H1 (cell line): Measurements from ENCODE around the gene ACY1. TPM values are rescaled to one million over a fixed set of nuclear protein-coding genes. Genes with fewer than 3 reads are reported as not detected.

Experiments used
- RAD21 ChIP-seq, 2 experiments: IDR thresholded peaks in 1 of 2; conservative IDR thresholded peaks in 1 of 2; 2 replicates each; pipeline ENCODE4 v1.6.1; 2011; ENCODE audit warnings: low read depth in 2 of 2, low read length in 2 of 2, improper control_type of control experiment in 1 of 2, inconsistent platforms in 1 of 2, mild to moderate bottlenecking in 1 of 2, moderate library complexity in 1 of 2
- SAP30 ChIP-seq: fragments of 300-600 bp; sonication (generic); IDR thresholded peaks from 2 replicates; pipeline ENCODE4 v1.7.1; 2012; ENCODE audit warnings: low read length, moderate library complexity, mild to moderate bottlenecking, inconsistent platforms; ENCODE audit not compliant: insufficient read depth, insufficient replicate concordance
- TEAD4 ChIP-seq: IDR thresholded peaks from 2 replicates; pipeline ENCODE4 v1.6.1; 2012; ENCODE audit warnings: low read depth, low read length, inconsistent platforms, mixed read lengths
- polyA plus RNA-seq, 7 experiments: library from polyadenylated mRNA; depleted of rRNA in 3 of 7; stranded (reverse) in 5 of 7; unstranded in 2 of 7; fragments of >200 nt in 5 of 7; fragments of 200-250 nt in 2 of 7; gene quantifications; 1 replicate in 5 of 7; 2 replicates in 1 of 7; 4 replicates in 1 of 7; pipeline versions ENCODE4 v1.2.1 to v1.2.3, GENCODE V29; 2011 to 2013; ENCODE audit warnings: missing spikeins in 2 of 7, mixed read lengths in 2 of 7
- total RNA-seq: library from RNA; stranded (reverse); fragmentation: NEBNext Ultra II Directional; extraction: Animal tissue kit (Norgen Biotek cat#: 25700); gene quantifications from 2 replicates; pipeline ENCODE4 v1.2.1, GENCODE V29; 2021
- TF ChIP-seq, protein P1 (sequence below): IDR thresholded peaks from 2 replicates; pipeline ENCODE4 v1.6.1; 2012; ENCODE audit warnings: low read length, inconsistent platforms
- TF ChIP-seq, protein P2 (sequence below): IDR thresholded peaks from 2 replicates; pipeline ENCODE4 v1.6.1; 2011; ENCODE audit warnings: low read length, improper control_type of control experiment

Gene ACY1
- total and polyA plus RNA-seq, 2 of the 8 experiments (the other 6 are each of a cell fraction or from before 2014, with no cell fraction given), result 48.3 to 113 TPM

DNA sequence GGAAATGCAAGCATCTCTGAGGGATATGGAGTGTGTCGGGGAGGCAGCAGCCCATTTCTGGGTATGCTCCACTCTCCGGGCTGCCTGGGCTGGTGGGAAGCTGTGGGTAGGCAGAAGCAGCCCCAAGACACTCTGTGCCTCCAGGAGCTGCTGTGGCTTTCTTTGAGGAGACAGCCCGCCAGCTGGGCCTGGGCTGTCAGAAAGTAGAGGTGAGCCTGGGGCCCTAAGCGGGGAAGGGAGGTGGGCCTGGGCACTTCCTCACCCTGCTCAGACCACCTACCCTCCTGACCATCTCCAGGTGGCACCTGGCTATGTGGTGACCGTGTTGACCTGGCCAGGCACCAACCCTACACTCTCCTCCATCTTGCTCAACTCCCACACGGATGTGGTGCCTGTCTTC is 1.7 kb downstream of the ACY1 start (continued):
- TF ChIP-seq, protein P1, sequence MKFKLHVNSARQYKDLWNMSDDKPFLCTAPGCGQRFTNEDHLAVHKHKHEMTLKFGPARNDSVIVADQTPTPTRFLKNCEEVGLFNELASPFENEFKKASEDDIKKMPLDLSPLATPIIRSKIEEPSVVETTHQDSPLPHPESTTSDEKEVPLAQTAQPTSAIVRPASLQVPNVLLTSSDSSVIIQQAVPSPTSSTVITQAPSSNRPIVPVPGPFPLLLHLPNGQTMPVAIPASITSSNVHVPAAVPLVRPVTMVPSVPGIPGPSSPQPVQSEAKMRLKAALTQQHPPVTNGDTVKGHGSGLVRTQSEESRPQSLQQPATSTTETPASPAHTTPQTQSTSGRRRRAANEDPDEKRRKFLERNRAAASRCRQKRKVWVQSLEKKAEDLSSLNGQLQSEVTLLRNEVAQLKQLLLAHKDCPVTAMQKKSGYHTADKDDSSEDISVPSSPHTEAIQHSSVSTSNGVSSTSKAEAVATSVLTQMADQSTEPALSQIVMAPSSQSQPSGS, result no peak
- no peak for TF ChIP-seq TEAD4
- TF ChIP-seq, protein P2, sequence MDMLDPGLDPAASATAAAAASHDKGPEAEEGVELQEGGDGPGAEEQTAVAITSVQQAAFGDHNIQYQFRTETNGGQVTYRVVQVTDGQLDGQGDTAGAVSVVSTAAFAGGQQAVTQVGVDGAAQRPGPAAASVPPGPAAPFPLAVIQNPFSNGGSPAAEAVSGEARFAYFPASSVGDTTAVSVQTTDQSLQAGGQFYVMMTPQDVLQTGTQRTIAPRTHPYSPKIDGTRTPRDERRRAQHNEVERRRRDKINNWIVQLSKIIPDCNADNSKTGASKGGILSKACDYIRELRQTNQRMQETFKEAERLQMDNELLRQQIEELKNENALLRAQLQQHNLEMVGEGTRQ, result no peak
- no peak for TF ChIP-seq SAP30
- no peak for TF ChIP-seq RAD21 (IDR thresholded peaks at IDR 0.05 in 1 of 2, conservative IDR thresholded peaks at IDR 0.05 in 1 of 2; ENCODE audit: low read depth in 2 of 2, low read length in 2 of 2)
